GM12874 (cell line): ENCODE results near the gene FHIT.

Experiments used
- CTCF ChIP-seq: IDR thresholded peaks from 2 replicates; pipeline ENCODE4 v1.5.1; 2011; ENCODE audit warnings: low read depth, mild to moderate bottlenecking, control low read depth, low read length, moderate library complexity; ENCODE audit not compliant: insufficient read depth

The FHIT gene

GRCh38 chr3:60399861-60400845 is 851.1 kb downstream of the FHIT start:
- no peak for TF ChIP-seq CTCF

- TF ChIP-seq CTCF: no peak
Observed at GRCh38 chr3:60399292-60399691, 852.0 kb downstream of the FHIT start.

DNA sequence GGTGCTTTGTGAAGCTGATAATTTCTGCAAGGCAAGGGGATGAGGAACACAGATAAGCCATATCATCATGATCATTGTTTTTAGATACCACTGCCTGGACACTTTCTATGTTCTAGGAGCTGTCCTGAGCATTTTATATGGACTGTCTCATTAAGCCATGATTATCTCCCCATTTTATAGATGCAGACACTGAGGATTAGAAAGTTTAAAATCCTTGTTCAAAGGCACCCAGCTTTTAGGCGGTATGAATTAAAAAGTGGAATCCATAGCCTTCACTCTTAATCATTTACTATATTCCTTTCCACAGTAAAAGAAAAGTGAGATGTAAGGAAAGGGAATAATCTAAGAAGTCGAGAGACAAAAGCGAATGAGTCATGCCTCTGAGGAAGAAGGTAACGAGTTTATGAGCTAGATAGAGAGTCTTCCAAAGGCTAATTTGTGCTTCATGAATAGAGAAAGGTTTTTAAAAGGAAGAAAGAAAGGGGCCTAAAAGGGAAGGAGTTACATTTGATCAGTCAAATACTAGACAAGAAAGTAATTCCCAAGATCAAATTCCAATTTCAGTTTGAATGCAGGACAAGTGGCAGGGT is 856.0 kb downstream of the FHIT start:
- no peak for TF ChIP-seq CTCF

DNA sequence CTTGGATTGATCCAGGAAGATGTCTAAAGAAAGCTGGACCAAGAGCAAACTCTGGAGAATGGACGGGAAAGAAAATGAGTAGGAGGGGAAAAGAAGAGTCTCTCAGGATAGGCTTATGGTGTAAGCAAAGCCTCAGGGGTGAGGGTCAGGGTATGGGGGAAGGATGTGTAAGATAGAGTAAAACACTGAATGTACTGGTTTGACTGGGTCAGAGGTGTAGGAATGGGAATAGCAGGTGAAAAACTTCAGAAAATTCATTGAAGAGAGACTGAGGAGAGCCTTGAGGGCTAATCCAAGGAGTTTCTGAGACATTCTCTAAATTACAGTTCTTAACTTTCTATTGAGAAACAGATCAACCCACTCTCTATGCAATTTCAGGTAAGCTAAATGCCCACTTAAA is 857.3 kb downstream of the FHIT start:
- TF ChIP-seq CTCF: no peak

DNA sequence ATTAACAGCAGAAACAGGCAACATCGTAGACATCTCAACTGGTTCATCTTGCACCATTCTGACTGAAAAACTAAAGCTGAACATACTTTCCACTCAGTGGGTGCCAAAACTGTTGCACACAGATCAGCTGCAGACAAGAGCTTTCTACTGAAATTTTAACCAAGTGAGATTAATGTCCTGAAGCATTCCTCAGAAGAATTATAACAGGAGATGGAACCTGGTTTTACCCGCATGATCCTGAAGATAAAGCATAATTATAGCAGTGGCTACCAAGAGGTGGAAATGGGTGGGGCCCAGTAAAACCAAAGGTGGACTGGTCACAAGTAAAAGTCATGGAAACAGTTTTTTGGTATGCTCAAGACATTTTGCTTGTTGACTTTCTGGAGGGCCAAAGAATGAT is 858.8 kb downstream of the FHIT start:
- TF ChIP-seq CTCF: no peak

- no peak for TF ChIP-seq CTCF
Observed at GRCh38 chr3:60391292-60391691, 860.0 kb downstream of the FHIT start.

GRCh38 chr3:60388731-60389130 is 862.5 kb downstream of the FHIT start:
- no peak for TF ChIP-seq CTCF
